HUDEP-2 (cell line): ENCODE measurements around the gene POLA1.
"Not testable (repeated sequence)": the region's sequence is repeated elsewhere in the genome, so short reads cannot be mapped to it uniquely, and the experiment has no call there.

Source experiments
- DNase-seq, 76 experiments: peaks; one replicate each; lab custom pipeline; 2025; ENCODE audit not compliant: unreplicated experiment in 76 of 76; lab: John Stamatoyannopoulos, UW

Gene POLA1

GRCh38 chrX:24777660-24778059 lies 83.9 kb downstream of the POLA1 start:
- DNase-seq = no peak

DNA sequence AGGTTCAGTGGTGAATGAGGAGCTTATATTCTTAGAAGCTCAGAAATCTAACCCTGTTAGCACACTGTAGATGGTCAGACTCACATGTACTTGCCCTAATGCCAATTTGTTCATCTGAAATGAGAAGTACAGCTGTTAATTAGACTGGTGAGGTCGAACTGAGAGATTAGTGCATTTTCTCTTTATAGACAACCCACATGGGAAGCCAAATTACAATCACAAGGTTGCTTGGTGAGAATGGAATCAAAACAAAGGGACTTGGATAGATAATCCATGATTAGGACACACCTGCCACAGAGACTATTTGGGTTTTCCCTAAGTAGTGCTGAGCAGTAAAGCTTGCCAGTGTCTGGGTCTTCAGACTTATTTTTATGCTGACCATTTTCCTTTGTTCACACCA lies 88.3 kb downstream of the POLA1 start:
- no peak for DNase-seq

- DNase-seq = no peak
These were observed 95.3 kb downstream of the POLA1 start for GRCh38 chrX:24789047-24789446.

DNA sequence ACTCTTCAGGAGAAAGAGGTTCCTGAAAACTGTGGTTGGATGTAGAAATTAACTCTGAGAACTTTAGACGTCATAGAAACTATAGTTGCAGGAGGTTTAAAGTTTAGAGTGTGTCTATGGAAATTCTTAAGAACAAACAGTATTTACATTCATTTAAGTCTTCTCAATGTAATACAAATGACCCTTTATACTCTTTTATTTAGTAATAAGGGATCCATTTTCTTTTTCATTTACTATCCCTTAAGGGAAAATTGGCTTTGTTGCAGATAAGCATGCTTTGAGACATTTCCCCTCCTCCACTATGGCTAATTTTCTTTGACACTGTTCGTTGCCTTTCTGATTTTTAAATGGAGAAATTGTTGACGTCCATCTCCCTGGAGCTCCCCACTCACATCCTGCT lies 96.4 kb downstream of the POLA1 start:
- DNase-seq = no peak

DNA sequence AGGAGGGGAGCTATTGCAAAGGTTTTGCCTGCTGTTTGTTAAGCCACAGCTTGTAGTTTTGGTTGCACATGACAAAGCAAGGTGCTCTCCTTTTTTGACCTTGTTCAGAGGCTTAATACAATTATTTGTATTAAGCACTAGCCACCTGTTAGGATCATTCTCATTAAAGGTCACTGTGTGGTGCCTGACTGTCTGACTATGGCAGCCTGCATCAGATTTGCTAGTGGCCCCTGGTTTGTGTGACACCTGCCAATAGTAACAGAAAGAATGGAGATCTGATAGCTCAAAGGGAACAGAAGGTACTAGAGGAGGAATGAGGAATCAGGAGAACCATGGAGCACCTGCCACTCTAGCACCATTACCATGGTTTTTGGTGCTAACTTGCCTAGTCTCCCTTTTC lies 102.5 kb downstream of the POLA1 start:
- no peak for DNase-seq

DNA sequence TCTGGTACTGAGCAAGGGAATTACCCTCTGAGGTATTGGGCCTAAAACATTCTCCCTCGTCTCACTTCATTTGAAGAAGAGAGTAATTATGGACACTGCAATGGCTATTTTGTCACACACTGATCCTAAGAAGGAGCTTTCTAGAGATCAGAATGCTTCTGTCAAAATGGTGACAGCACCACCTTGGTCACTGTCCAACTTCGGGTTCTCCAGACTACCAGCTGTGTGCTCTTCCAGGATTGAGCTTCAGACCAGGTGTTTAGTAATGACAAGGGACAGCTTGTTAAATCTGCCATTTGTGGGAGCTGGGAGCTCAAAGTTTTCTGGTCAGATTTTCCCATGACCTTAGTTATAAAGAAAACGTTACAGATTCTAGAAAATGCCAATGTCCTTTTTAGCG lies 105.4 kb downstream of the POLA1 start:
- no peak for DNase-seq

DNA sequence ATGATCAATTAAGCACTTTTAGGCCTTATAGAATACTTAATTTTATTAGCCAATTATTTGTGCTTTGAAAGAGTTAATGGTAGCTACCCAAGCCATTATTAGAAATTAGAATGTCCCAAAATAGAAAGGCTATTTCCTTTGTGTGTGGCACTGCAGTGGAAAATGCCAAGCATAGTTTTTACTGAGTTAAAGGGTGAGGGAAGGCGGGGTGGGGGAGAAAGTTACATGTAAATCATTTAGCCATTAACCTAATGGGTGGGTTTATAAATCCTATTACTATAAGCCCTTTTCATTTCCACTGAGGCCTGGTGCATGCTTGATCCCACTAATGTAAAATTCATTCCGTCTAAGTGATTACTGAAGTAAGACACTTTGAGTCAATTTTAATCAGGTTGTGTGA lies 105.8 kb downstream of the POLA1 start:
- no peak for DNase-seq

DNA sequence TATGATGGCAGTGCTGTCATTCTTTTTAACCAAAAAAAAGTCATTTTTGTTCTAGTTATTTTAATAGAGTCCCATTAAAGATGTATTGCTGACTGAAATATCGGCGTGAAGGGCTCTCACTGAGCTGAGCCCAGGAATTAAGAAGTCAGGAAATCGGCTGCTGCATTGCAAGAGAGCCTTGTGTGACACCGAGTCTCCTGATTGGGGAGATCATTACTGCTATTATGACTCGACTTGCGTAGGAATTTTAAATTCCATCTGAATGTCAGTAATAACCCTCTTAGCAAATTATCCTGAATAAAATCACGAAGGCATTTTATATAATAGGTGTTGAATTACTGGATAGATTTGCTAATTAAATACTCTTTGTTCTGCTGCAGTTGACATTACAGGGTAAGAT lies 111.5 kb downstream of the POLA1 start:
- DNase-seq = no peak

DNA sequence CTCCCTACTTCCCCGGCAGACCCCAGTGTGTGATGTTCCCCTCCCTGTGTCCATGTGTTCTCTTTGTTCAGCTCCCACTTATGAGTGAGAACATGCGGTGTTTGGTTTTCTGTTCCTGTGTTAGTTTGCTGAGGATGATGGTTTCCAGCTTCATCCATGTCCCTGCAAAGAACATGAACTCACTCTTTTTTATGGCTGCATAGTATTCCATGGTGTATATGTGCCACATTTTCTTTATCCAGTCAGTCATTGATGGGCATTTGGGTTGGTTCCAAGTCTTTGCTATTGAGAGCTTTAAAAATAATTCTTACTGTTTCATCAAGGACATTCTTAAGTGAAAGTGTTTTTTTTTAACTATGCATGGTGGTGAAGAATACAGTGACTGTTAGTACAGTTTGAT lies 126.1 kb downstream of the POLA1 start:
- not testable (repeated sequence) for DNase-seq

GRCh38 chrX:24828147-24828546 lies 134.4 kb downstream of the POLA1 start:
- no peak for DNase-seq

DNA sequence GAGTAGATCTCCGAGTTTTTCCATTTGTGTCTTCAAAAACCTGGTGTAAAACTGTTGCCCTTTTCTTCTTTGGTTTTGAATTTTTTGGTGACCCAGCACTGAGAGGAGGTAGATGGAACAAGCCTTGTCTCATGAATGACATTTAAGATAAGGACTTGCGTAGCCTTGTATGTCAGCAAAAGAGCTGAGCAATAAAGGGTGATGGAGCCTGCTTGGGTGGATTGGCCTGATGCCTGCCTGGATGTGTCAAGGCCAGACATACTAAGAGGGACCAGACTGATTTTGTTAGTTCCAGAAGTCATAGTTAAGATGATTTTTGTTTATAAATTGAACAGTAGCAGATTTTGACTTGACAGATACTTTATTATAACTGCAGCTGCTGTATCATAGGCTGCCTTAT lies 134.9 kb downstream of the POLA1 start:
- DNase-seq = no peak

DNA sequence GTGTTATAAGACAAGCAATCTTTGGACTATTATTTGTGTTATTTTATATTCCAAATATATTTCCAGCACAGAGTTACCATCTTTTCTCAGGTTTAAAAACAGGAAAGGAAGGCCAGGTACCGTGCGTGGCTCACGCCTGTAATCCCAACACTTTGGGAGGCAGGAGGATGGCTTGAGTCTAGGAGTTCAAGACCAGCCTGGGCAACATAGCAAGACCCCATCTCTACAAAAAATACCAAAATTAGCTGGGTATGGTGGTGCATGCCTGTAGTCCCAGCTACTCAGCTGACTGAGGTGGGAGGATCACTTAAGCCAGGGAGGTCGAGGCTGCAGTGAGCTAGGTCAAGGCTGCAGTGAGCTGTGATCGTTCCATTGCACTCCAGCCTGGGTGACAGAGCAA lies 140.0 kb downstream of the POLA1 start:
- DNase-seq = no peak

GRCh38 chrX:24837966-24838365 lies 144.2 kb downstream of the POLA1 start:
- DNase-seq = no peak

DNA sequence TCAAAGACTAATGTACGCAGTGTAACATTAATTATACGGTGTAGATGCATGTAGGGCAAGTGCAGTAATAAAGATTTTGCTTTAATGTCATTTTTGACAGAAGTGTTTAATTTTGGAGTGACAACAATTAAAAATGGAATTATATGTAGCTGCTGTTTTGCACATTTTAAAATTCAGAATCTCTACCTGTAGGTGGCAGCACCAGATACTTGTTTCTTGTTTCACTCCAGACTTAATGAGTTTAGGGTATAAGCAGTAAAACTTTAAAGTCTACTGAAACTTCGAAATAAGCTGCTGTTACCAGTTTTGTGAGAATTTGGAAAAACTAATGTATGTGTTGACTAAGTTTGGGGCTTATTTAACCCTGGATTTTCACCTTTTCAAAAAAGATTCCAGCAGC lies 144.9 kb downstream of the POLA1 start:
- DNase-seq = peak in 8 of 76 experiments; percentile 0 to 18 (median 5)

- no peak for DNase-seq
These were observed 145.6 kb downstream of the POLA1 start for GRCh38 chrX:24839331-24839730.

GRCh38 chrX:24842486-24842885 lies 148.8 kb downstream of the POLA1 start:
- DNase-seq = no peak

GRCh38 chrX:24846550-24847150 lies 152.9 kb downstream of the POLA1 start:
- DNase-seq = peak in 1 of 76 experiments; percentile 2

- no peak for DNase-seq
These were observed 157.6 kb downstream of the POLA1 start for GRCh38 chrX:24851289-24851688.

DNA sequence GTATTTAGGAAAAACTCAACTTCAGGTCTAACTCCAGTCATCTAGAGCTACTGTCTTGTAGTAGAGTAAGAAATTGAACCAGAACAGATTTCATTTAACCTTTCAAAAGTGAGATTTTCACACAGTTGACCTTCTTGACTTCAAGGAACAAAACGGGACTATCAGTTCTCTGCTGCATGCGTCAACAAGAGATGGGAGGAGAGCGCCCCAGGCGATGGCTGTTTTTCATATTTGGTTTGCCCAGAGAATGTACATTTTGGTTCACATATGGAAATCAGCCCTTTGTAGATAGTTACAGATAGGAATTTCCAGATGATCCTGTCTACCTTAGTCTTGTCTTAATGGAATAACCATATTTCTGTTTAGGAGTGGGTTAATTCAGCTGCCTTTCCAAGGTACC lies 158.1 kb downstream of the POLA1 start:
- no peak for DNase-seq

DNA sequence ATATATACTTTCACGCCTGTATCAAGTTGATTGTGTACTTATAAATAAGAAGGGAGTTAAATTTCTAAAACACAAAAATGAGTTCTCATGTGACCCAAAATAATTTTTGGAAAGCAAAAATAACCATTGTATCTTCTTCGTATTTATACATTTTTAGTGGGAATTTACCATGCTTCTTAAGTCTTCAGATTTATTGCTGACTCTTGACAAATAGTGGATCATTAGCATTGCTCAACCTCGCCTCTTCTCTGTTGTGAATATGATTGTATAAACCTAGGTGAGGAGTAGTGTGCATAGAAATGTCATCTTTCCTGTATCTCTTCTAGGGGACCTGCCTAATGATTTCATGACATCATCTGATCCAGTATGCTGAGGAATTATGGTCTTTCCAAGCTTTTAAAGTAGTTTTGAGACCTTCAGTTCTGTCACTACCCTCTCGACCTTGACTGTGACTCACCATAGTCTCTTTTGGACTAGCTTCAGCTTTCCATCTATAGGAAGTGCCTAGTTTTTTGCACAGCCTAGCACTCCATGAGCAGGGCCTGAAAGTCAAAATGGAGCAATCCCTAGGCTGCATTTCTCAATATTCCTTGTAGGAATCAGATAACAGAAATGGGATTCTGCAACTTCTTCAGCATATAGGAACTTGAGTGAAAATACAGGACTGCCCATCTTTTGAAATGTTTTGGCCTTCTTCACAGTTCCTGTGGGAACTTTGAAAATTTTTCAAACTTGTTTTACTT lies 164.5 kb downstream of the POLA1 start:
- no peak for DNase-seq

- DNase-seq = no peak
These were observed 165.6 kb downstream of the POLA1 start for GRCh38 chrX:24859211-24859841.

DNA sequence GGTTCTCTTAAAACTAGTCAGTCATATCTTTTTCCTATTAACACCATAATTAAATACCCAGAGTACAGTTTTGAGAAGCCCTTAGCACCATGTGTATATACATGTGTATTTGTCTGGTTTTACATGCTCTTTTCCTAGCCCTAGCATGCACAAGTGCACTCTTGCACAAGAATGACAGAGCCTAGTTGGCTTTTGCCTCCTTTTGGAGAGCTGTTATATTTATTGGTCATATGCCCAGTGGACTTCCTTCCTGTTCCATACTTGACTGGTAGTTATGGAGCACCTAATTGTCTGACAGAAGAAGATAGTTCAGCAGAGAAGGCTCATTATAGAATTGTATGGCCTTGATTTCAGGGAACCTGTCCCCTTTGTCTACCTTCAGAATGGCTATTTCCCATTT lies 166.4 kb downstream of the POLA1 start:
- no peak for DNase-seq
